Measurements from ENCODE around the gene LCOR. TPM values are rescaled to one million over a fixed set of nuclear protein-coding genes. Genes with fewer than 3 reads are reported as not detected.
A peak's percentile ranks its signal among the peaks of the same experiment; 100 is the strongest.

Gene LCOR
- total and polyA plus RNA-seq, 9 of the 15 experiments (the other 6 are each of a cell fraction or from before 2014, with no cell fraction given), result 3.6 to 25.2 (median 14.4) TPM

GRCh38 chr10:97037365-97038361 lies 205.6 kb downstream of the LCOR start (continued):
- TF ChIP-seq RNF219 (CRISPR knock-in tag; IDR thresholded peaks at IDR 0.05), result no peak
- TF ChIP-seq MNT (conservative IDR thresholded peaks at IDR 0.05), result no peak
- TF ChIP-seq RAD21 (CRISPR knock-in tag; conservative IDR thresholded peaks at IDR 0.05 in 1 of 2, IDR thresholded peaks at IDR 0.05 in 1 of 2), result peak; percentile 39 to 73
- no peak for TF ChIP-seq ZEB2 (IDR thresholded peaks at IDR 0.05)
- TF ChIP-seq ZNF232 (CRISPR knock-in tag; IDR thresholded peaks at IDR 0.05), result no peak
- no peak for TF ChIP-seq MGA (IDR thresholded peaks at IDR 0.05)
